Measurements from ENCODE around the gene POU2F1. TPM values are rescaled to one million over a fixed set of nuclear protein-coding genes. Genes with fewer than 3 reads are reported as not detected.
"Not testable (repeated sequence)": the region's sequence is repeated elsewhere in the genome, so short reads cannot be mapped to it uniquely, and the experiment has no call there.

Gene POU2F1
- total and polyA plus RNA-seq, 3 donors from 2014 or later = 17.1 to 36.9 (median 36.0) TPM

GRCh38 chr1:167244244-167244643, 23.6 kb downstream of the POU2F1 start:
- Histone ChIP-seq H3K9me3 (no peaks in the 10 kb centered on the region), H3K4me3 (no peak overlapping the region), H3K27me3 (no peaks in the 10 kb centered on the region), H3K27ac (no peak overlapping the region), H3K36me3 (ENCODE audit: low read depth, missing control alignments) (no peaks in the 10 kb centered on the region), H3K4me1 (no peaks in the 10 kb centered on the region)
- intact Hi-C loops (cut with DNase I; ENCODE audit: low total_unique reads) = no loop called here
- WGBS, 2 donors = 85 to 90% methylated on average over 2 of the region's 2 CpGs
- DNase-seq = no peak
- no peak for TF ChIP-seq CTCF (IDR thresholded peaks at IDR 0.05)
- no peak for TF ChIP-seq POLR2A (IDR thresholded peaks at IDR 0.05)

DNA sequence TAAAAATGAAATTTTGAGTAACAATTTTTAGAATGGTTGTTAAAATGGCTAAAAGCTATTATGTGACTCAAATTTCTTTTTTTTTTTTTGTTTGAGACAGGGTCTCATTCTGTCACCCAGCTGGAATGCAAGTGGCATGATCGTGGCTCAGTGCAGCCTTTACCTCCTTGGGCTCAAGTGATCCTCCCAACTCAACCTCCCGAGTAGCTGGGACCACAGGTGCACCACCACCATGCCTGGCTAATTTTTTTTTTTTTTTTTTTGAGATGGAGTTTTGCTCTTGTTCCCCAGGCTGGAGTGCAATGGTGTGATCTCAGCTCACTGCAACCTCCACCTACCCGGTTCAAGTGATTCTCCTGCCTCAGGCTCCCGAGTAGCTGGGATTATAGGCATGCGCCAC, 24.5 kb downstream of the POU2F1 start:
- H3K9me3 ChIP-seq; intact Hi-C loops (cut with DNase I; ENCODE audit: low total_unique reads); H3K4me3 ChIP-seq; H3K27me3 ChIP-seq; H3K4me1 ChIP-seq; H3K36me3 ChIP-seq (ENCODE audit: low read depth, missing control alignments); H3K27ac ChIP-seq; DNase-seq: not testable (repeated sequence)
- WGBS, 2 donors = 94 to 97% methylated on average over 5 of the region's 5 CpGs

DNA sequence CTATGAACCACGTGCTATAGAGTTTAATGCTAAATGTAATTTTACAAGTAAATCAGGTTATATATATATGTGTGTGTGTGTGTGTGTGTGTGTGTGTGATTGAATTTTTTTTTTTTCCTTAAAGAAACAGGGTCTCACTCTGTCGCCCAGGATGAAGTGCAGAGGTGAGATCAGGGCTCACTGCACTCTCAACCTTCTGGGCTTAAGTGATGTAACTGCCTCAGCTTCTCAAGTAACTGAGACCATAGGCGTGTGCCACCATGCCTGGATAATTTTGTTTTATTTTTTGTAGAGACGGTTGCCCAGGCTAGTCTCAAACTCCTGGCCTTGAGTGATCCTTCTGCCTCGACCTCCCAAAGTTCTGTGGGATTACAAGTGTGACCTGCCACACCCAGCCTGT, 26.3 kb downstream of the POU2F1 start:
- 73% methylated on average over 5 of the region's 5 CpGs for WGBS, 2 donors
- no peak overlapping the region for H3K4me3 ChIP-seq
- no peaks in the 10 kb centered on the region for H3K27me3 ChIP-seq
- no peaks in the 10 kb centered on the region for H3K9me3 ChIP-seq
- H3K27ac ChIP-seq = no peak overlapping the region
- no peak for DNase-seq
- intact Hi-C loops (cut with DNase I; ENCODE audit: low total_unique reads) = no loop called here
- H3K36me3 ChIP-seq (ENCODE audit: low read depth, missing control alignments) = no peaks in the 10 kb centered on the region
- H3K4me1 ChIP-seq = no peaks in the 10 kb centered on the region
- TF ChIP-seq POLR2A (IDR thresholded peaks at IDR 0.05) = no peak
- no peak for TF ChIP-seq CTCF (IDR thresholded peaks at IDR 0.05)

- no peak for DNase-seq
- H3K36me3 ChIP-seq (ENCODE audit: low read depth, missing control alignments) = no peaks in the 10 kb centered on the region
- no peaks in the 10 kb centered on the region for H3K27me3 ChIP-seq
- 87 to 88% methylated on average over 1 of the region's 1 CpG for WGBS, 2 donors
- no peaks in the 10 kb centered on the region for H3K4me1 ChIP-seq
- intact Hi-C loops (cut with DNase I; ENCODE audit: low total_unique reads) = no loop called here
- no peak overlapping the region for H3K27ac ChIP-seq
- TF ChIP-seq CTCF (IDR thresholded peaks at IDR 0.05) = no peak
- TF ChIP-seq POLR2A (IDR thresholded peaks at IDR 0.05) = no peak
- H3K9me3 ChIP-seq = no peaks in the 10 kb centered on the region
- no peak overlapping the region for H3K4me3 ChIP-seq
Observed at GRCh38 chr1:167247754-167248153, 27.1 kb downstream of the POU2F1 start.

DNA sequence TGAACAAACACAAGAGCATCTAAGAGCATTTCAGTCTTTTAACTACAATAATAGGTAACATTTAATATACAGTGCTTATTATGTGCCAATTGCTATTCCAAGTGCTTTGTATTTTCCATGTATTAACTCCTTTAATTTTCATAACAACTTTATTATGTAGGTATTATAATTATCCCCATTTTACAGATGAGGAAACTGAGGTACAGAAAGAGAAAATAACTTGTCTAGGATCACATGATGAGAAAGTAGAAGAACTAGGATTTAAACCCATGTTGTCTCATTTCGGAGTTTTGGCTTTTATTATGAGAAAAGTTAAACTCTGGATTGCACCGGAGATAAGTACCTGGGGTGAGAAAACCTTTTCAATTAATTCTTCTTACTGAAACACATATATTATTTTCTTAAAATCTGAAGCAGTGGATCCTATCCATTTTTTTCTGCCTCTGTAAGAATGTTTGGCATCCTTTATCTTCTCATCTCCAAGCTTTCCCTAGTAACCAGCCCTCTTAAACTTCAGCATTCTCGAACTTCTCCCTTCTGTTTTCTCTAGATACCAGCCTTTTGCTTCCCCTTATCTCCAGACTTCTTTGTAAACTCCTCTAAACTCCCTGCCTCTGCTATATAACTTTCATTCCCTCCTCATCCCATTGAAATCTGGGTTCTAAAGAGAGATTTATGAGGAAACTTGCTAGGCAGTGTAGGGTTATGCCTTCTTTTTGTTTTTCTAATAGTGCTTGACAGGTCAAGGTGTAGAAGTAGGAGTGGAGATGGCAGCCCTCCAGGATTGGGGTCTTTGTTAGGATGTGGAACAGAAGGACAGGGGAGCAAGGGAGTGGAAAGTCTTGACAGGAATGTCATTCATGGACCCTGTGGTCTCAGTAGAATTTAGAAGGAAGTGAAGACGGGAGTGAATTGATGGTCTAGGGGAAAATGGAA, 28.3 kb downstream of the POU2F1 start:
- intact Hi-C loops (cut with DNase I; ENCODE audit: low total_unique reads) = no loop called here
- Histone ChIP-seq H3K27me3 (no peaks in the 10 kb centered on the region), H3K27ac (no peak overlapping the region), H3K4me1 (no peaks in the 10 kb centered on the region), H3K4me3 (no peak overlapping the region), H3K9me3 (no peaks in the 10 kb centered on the region), H3K36me3 (ENCODE audit: low read depth, missing control alignments) (no peaks in the 10 kb centered on the region)
- no peak for DNase-seq
- TF ChIP-seq CTCF (IDR thresholded peaks at IDR 0.05) = no peak
- TF ChIP-seq POLR2A (IDR thresholded peaks at IDR 0.05) = no peak
- 78 to 81% methylated on average over 4 of the region's 4 CpGs for WGBS, 2 donors
